Globus pallidus (tissue), 1 donor: ENCODE data around the gene TNNT2.

Experiments
- DNase-seq: peaks from one replicate; pipeline ENCODE4 v3.0.0-alpha.2; 2015; ENCODE audit warnings: low spot score

Gene TNNT2

DNA sequence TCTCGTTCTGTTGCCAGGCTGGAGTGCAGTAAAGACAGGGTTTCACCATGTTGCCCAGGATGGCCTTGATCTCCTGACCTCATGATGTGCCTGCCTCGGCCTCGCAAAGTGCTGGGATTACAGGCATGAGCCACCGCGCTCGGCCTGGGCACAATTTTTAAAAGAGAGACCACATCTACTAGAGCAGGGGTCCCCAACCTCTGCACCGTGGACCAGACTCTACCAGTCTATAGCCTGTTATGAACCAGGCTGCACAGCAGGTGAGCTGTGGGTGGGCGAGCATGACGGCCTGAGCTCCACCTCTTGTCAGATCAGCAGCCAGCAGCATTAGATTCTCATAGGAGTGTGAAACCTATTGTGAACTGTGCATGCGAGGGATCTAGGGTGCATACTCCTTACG, 20.8 kb downstream of the TNNT2 start:
- DNase-seq: no peak

GRCh38 chr1:201356236-201356635, 21.2 kb downstream of the TNNT2 start:
- DNase-seq: no peak

DNA sequence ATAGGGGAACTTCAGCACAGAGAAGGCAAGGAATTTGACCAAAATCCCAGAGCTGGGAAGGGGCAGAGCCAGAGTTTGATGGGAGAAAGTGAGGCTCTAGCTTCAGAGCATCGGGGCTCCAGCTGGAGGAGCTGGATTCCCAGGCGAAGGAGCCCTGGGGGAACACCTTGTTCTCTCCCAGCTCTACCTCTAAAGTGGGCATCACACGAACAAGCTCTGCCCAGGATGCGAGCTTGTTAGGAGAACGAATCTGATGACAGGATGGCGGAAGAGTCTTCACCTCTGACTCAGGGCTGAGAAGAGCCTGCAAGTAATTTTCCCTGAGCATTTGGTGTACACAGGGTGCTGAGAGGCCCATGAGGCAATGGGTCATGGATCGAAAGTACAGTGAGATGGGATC, 22.0 kb downstream of the TNNT2 start:
- no peak for DNase-seq

DNA sequence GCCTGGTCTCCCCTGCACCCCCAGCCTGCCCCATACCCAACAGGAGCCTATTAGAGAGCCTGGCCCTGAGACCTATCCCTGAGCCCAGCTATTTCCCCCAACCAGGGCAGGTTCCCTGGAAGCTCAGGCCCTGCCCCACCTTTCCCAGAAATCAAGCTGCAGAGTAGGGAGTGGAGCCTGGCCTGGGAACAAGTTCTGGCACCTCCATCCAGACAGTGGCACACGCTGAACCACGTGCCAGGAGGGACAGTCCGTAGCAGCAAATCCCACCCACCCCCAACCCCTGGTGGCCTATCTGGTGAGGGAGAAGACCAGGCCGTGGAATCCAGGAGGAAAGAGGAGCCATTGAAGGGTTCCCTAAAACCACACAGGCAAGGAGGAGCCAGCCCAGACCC, 22.6 kb downstream of the TNNT2 start:
- no peak for DNase-seq

GRCh38 chr1:201354151-201354900, 23.2 kb downstream of the TNNT2 start:
- no peak for DNase-seq

DNA sequence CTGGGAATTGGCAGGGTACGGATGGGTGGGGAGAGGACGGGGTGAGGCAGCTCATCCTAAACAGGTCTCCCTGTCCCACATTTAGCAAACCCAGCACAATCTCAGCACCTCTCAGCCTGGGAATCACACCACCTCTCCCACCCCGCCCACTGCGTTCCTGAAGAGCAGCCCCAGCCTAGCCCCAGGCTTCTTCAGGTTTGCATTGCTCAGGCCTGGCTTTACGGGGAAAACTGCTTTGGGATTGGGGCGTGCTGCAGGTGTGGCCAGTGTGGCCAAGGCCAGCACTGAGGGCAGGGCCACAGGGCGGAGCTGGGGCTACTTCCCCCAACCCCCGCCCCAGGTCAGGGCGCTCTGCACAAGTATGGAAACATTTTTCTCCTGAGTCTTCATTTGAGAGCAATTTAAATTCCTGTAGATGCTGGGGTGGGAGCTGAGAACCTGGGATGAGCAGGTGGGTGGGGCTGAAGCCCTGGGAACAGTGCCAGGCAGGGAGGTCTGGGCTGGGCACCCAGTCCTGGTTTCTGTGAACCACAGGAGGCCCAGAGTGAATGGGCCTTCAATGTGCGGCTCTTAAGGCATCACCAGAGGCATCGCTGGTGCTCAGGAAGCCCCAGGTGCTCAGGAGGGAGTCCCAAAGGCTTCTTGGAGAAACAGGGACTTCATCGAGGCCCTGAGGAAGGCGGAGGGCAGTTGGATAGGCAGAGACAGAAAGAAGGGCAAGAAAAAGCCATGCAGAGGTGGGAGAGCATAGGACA, 24.1 kb downstream of the TNNT2 start:
- DNase-seq: no peak

DNA sequence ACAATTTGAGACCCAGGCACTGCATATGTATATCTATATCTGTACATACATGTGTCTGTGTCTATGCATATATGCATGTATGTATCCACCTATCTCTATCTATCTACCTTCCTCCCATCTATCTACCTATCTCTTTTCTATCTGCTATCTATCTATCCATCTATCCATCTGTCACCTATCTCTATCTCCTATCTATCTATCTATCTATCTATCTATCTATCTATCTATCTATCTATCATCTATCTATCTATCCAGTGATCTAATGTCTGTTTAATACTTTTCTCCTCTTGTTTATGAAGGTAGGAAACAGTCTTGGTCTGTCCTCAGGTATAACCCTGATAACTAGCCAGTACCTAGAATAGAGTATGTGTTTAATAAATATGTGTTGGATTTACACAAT, 25.9 kb downstream of the TNNT2 start:
- DNase-seq: no peak

GRCh38 chr1:201350884-201351283, 26.6 kb downstream of the TNNT2 start:
- DNase-seq: no peak

DNA sequence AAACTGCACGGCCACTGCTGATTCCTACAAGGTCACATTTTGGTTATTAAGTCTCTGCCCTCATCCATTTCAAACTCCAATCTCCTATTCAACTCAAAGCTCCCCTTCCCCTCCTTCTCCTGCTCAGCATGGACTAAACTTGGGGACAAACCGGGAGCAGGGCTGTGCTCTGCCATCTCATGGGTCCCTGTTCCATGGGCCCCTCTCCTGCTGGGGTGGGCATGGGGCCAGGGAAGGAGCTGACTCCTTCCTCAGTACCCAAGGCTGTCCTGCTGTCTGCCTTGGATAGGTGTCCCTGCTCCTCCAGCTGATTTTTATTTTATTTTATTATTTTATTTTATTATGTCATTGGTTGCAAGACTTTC, 27.1 kb downstream of the TNNT2 start:
- DNase-seq: no peak

GRCh38 chr1:201349092-201349491, 28.4 kb downstream of the TNNT2 start:
- peak; percentile 23 for DNase-seq

DNA sequence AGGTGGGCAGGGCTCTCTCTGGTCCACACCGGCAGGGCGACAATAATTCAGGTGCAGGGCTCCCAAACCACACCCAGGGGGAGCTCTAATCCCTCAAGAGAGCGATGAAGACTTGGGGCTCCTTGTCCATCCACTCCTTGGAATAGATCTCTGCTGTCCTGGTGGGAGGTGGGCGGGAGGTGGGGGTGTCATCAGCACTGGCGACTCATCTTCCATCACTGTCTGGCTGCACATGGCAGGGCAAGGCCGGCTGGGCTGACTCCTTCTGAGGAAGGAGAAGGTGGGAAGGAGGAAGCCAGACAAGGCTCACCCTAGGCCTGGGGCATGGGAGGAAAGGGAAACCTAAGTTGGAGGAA, 29.3 kb downstream of the TNNT2 start:
- no peak for DNase-seq

DNA sequence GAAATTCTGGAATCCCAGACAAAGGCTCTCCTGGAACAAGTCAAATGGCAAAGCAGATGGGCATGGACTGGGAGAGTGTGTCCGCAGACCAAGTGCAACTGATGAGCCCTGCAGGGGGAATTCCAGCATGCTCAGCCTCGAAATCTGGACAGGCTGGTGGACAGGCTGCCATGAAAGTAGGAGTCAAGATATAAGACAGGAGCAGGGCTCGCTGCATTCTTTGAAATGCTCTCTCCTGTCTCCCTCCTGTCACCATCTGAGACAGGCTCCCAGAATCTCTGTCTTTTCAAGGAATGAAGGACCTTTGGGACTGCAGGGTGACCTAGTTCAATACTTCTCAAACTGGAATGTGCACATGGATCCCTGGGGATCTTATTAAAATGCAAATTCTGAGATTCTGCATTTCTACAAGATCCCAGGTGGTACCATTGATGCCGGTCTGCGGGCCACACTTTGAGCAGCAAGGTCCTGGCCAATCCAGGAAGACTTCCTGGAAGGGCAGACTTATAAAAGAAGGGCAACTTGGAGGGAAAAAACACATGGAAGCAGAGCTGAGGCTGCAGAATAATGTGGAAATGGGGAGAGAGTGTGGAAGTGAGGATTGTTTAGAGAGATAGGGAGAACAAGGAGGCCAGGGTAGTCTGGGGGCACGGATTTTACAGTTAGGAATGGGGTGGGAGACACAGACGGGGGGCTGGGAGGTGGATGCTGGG, 29.8 kb downstream of the TNNT2 start:
- DNase-seq: no peak

GRCh38 chr1:201346987-201347386, 30.5 kb downstream of the TNNT2 start:
- DNase-seq: no peak

GRCh38 chr1:201346337-201346939, 31.0 kb downstream of the TNNT2 start:
- no peak for DNase-seq

GRCh38 chr1:201345081-201345355, 32.5 kb downstream of the TNNT2 start:
- DNase-seq: no peak

DNA sequence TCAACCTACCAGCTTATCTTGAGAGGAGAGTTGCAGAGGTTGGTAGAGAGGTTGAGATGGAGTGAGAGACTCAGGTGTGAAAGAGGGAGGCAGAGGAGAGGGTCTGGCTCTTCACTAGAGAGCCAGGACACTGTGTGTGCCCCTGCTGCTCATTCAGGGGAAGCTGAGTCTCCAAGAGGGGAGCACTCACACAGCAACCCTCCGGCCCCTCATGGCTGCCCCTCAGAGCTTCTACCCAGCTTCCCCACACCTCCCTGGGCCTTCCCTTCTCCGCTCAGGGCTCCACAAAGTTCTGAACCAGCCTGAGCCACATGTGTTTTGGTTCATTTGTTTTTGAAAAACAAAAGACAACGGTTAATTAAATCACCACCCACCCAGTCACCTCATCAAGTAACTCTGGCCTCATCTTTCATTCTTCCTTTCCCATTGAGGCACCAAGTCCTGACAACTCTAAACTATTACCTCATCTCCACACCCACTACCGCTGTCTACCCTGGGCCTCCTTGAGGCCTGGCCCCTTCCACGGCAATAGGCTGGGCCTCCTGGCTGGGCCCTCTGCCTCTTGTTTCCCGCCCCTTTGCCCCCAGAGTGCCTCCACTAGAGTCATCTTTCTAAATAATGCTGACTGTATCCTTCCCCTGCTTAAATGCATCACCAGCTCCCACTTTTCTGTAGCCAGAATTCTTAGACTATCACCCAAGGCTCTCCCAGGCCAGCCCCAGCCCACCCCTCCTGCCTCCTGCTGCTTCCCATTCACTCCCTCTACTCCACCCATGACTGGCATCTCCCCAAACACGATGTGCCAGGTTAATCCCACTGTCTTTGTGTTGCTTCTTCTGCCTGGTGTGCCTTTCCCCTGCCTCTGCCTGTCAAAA, 33.0 kb downstream of the TNNT2 start:
- DNase-seq: no peak

DNA sequence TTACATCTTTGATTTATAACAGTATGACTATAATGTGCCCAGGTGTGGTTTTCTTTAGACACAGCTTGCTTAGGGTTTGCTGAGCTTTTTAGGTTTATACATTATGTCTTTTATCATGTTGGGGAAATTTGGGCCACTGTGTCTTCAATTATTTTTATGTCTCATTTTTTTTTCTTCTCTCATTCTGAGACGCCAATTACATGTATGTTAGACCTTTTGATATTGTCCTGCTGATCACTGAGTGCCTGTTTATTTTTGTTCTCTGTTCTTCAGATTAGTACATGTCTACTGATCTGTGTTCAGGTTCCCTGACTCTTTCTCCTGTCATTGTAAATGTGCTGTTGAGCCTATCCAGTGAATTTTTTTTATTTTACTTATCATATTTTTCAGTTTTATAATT, 36.1 kb downstream of the TNNT2 start:
- no peak for DNase-seq

GRCh38 chr1:201336711-201337450, 40.6 kb downstream of the TNNT2 start:
- DNase-seq: no peak

DNA sequence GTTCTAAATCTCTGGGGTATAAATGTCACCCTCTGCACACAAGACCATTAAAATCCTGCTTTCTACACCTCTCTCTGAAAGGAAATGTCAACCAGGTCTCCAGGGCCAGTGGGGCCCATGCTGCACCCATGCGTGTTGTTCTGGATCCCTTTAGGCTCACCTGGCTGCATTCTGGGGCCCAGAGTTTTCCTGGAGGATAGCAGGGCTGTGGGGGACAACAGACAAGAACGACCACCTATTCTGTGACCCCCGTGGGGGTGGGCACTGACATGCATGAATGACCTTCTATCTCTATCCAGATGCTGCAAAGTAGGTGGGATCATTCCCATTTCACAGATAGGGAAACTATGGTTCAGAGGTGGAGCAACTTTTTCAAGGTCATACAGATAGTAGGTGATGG, 41.6 kb downstream of the TNNT2 start:
- no peak for DNase-seq

- DNase-seq: no peak
Observed at GRCh38 chr1:201335174-201335870, 42.2 kb downstream of the TNNT2 start.
